Choroid plexus epithelial cell (primary cell): ENCODE measurements around the gene SLC25A41.
A peak's percentile ranks its signal among the peaks of the same experiment; 100 is the strongest.

Experiments
- DNase-seq: peaks from one replicate; pipeline ENCODE4 v3.0.0-alpha.2; 2010; ENCODE audit warnings: low read depth
- H3K4me3 ChIP-seq: 2 replicates; pipeline ENCODE4 v1.5.1; 2011; ENCODE audit warnings: low read depth, mild to moderate bottlenecking, control low read depth, low read length, moderate library complexity
- TF ChIP-seq, protein P1 (sequence below): conservative IDR thresholded peaks from 2 replicates; pipeline ENCODE4 v1.5.1; 2011; ENCODE audit warnings: low read depth, mild to moderate bottlenecking, control low read depth, inconsistent platforms, low read length, moderate library complexity

The SLC25A41 gene

DNA sequence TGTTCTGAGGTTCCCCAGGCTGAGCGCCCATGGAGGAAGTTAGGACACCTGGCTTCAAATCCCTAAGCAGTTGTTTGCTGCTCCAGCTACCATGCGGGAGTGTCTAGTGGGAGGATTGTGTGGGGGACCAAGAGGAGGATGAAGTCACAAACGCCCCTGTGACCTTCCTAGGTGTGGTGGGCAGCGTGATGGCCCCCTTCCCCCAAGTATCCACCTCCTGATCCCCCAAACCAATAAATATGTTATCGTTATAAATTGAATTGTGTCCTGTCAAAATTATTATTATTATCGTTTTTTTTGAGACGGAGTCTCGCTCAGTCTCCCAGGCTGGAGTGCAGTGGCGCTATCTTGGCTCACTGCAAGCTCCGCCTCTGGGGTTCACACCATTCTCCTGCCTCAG lies at the start of gene SLC25A41:
TSS of gene SLC25A41 (minus strand) at position 101 of the 400 bp plus-strand sequence. CDS start at position 31, 70 bp downstream.
- TF ChIP-seq, protein P1, sequence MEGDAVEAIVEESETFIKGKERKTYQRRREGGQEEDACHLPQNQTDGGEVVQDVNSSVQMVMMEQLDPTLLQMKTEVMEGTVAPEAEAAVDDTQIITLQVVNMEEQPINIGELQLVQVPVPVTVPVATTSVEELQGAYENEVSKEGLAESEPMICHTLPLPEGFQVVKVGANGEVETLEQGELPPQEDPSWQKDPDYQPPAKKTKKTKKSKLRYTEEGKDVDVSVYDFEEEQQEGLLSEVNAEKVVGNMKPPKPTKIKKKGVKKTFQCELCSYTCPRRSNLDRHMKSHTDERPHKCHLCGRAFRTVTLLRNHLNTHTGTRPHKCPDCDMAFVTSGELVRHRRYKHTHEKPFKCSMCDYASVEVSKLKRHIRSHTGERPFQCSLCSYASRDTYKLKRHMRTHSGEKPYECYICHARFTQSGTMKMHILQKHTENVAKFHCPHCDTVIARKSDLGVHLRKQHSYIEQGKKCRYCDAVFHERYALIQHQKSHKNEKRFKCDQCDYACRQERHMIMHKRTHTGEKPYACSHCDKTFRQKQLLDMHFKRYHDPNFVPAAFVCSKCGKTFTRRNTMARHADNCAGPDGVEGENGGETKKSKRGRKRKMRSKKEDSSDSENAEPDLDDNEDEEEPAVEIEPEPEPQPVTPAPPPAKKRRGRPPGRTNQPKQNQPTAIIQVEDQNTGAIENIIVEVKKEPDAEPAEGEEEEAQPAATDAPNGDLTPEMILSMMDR, result no peak
- no peak for DNase-seq
- no peak within 1 kb of the TSS for H3K4me3 ChIP-seq

DNA sequence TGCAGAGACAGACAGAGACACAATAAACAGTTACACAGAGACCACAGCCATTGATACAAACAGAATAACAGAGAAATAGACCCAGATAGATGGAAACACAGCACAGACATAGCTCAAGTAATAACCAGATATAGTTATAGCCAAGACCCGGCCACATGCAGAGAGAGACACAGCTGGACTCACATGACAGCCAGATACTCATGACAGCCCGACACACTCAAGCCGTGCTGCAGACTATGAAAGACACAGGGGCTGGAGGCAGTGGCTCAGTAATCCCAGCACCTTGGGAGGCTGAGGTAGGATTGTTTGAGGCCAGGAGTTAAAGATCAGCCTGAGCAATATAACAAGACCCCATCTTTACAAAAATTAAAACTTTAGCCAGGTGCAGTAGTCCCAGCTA lies 49.7 kb upstream of the SLC25A41 start:
- H3K4me3 ChIP-seq, result no peak overlapping the region
- TF ChIP-seq, protein P1, result no peak
- no peak for DNase-seq

DNA sequence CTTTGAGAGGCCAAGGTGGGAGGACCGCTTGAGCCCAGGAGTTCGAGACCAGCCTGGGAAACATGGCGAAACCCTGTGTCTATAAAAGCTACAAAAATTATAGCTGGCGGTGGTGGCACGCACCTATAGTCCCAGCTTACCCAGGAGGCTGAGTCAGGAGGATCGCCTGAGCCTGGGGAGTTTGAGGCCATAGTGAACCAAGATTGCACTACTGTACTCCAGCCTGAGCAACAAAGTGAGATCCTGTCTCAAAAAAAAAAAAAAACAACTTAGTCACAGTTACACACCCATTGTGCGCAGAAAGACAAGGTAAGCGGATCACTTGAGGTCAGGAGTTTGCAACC lies 48.8 kb upstream of the SLC25A41 start:
- no peak for DNase-seq
- H3K4me3 ChIP-seq, result no peak overlapping the region
- TF ChIP-seq, protein P1, result no peak

DNA sequence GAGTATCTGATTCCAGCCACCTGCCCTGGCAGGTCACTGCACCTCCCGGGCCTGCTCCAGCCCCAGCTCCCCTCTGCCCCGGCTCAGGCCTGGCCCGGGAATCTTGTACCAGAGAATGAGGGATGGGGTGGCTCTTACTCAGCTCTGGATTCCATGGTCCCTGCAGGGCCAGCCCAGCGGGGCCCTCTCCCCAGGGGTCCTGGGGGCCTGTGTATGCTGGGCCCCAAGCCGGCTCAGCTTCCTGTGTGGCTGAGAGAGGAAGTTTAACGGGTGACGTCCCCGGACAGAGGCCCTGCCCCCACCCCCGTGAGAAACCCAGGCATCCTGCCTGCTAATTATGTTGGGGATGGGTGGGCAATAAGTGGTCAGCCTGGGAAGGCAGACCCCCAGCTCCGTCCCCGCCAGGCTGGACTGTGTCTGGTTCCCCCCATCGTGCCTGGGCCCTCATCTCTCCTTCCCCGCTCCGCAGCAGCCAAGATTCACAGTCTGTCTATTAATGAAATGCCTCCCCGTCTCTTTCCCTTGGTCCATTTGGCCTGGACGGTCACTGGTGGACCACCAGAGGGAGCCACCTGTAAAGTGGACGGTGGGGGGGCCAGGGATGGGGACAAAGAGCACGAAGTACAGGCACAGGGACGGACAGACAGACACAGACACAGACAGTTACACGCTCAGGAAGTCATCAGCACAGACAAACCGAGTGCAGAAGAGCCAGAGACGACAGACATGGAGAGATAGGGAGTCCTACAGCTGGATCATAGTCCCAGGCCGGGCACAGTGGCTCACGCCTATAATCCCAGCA lies 48.2 kb upstream of the SLC25A41 start, which contains the start of gene DENND1C:
TSS of gene DENND1C (minus strand) at position 247 of the 802 bp plus-strand sequence. CDS start at position 155, 92 bp downstream.
- DNase-seq, result peak; percentile 32
- TF ChIP-seq, protein P1, result peak; percentile 77
- H3K4me3 ChIP-seq, result no peak within 1 kb of the TSS

DNA sequence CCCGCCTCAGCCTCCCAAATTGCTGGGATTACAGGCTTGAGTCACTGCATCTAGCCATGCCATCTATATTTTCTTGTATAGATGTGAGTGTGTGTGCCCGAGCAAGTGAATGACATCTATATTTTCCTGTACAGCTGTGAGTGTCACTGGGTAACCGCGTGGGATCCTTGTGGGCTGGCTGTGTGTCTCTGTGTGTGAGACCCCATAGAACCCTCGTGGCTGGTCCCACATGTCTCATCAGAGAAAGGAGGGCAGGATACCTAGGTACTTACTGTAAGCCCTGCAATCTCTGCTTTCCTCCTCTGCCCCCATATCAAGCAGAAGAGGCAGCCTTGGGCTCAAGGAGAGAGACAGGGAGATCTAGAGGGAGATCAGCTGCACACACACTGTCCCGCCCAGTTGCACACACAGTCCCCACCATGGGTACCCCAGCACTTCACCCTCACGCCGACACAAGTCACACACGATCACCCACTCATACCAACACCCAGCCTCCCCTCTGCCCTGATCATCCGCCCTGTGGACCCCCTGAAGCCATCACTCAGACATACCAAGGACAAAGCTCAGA lies 47.4 kb upstream of the SLC25A41 start:
- no peak overlapping the region for H3K4me3 ChIP-seq
- no peak for DNase-seq
- TF ChIP-seq, protein P1, result no peak

DNA sequence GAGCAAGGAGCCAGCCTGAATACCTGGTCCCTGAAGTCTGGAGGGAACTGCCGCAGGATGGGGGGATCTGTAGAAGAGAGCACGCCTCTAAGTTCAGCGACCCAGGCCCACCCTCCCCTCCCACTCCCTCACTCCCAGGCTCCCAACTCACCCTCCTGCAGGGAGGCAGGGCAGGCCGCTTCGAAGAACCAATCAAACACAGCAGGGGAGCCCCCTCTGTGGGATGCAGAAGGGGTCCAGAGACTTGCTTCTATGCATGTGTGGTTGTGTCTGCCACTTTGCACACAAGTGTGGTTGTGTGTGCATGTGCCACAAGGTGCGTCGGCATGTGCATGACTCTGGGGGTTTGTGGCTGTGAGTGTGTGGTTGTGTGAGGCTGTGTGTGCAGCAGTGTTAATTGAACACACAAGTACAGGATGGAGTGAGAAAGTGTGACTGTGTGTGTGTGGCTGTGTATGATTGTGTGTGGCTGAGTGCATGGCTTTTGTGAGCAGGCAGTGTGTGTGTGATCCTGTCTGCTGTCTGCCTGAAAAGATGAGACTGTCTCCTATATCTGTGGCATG lies 46.4 kb upstream of the SLC25A41 start:
- no peak overlapping the region for H3K4me3 ChIP-seq
- TF ChIP-seq, protein P1, result no peak
- no peak for DNase-seq
